Testis (tissue), 2 donors: ENCODE data around the gene PPARG.

Experiments used
- CTCF ChIP-seq, 3 experiments: fragments of 450-650 bp in 2 of 3; fragments of 200-600 bp in 1 of 3; sonication (generic) in 1 of 3; IDR thresholded peaks; one replicate each; pipeline ENCODE4 v1.5.1; 2016 to 2019; ENCODE audit warnings: antibody characterized with exemption in 3 of 3, mild to moderate bottlenecking in 2 of 3, moderate library complexity in 1 of 3
- POLR2A ChIP-seq: fragments of 450-650 bp; IDR thresholded peaks from one replicate; pipeline ENCODE4 v1.6.1; 2017; ENCODE audit warnings: antibody characterized with exemption, mild to moderate bottlenecking, moderate library complexity

- TF ChIP-seq CTCF (IDR thresholded peaks at IDR 0.05) = no peak
- no peak for TF ChIP-seq POLR2A
Measured at GRCh38 chr3:12470111-12470510, 181.2 kb downstream of the PPARG start.
